IMR-90 (cell line): ENCODE results near the gene BFAR.
"Not testable (repeated sequence)": the region's sequence is repeated elsewhere in the genome, so short reads cannot be mapped to it uniquely, and the experiment has no call there.

Experiments
- BHLHE40 ChIP-seq: fragments of 150-350 bp; IDR thresholded peaks from 2 replicates; pipeline ENCODE4 v1.6.1; 2016; ENCODE audit warnings: mild to moderate bottlenecking, low read depth, low read length
- MXI1 ChIP-seq: IDR thresholded peaks from 2 replicates; pipeline ENCODE4 v1.6.1; 2012; ENCODE audit warnings: low read depth, mild to moderate bottlenecking, low read length, moderate library complexity, borderline replicate concordance
- POLR2A ChIP-seq: IDR thresholded peaks from 2 replicates; pipeline ENCODE4 v1.6.1; 2012; ENCODE audit warnings: mild to moderate bottlenecking, low read depth, low read length
- RAD21 ChIP-seq: IDR thresholded peaks from 2 replicates; pipeline ENCODE4 v1.6.1; 2012; ENCODE audit warnings: low read length, improper control_type of control experiment
- RCOR1 ChIP-seq: IDR thresholded peaks from 2 replicates; pipeline ENCODE4 v1.6.1; 2012; ENCODE audit warnings: mild to moderate bottlenecking, low read length, improper control_type of control experiment; ENCODE audit not compliant: insufficient replicate concordance
- SMC3 ChIP-seq: fragments of 150-350 bp; IDR thresholded peaks from 2 replicates; pipeline ENCODE4 v1.6.1; 2016; ENCODE audit warnings: low read depth, mild to moderate bottlenecking, antibody characterized with exemption, low read length, moderate library complexity
- TF ChIP-seq, protein P1 (sequence below): conservative IDR thresholded peaks from 2 replicates; pipeline ENCODE4 v1.5.1; 2012; ENCODE audit warnings: mild to moderate bottlenecking, low read depth, low read length, improper control_type of control experiment
- TF ChIP-seq, protein P2 (sequence below): fragments of 150-350 bp; IDR thresholded peaks from 2 replicates; pipeline ENCODE4 v1.6.1; 2016; ENCODE audit warnings: low read depth, mild to moderate bottlenecking, low read length, moderate library complexity, borderline replicate concordance

DNA sequence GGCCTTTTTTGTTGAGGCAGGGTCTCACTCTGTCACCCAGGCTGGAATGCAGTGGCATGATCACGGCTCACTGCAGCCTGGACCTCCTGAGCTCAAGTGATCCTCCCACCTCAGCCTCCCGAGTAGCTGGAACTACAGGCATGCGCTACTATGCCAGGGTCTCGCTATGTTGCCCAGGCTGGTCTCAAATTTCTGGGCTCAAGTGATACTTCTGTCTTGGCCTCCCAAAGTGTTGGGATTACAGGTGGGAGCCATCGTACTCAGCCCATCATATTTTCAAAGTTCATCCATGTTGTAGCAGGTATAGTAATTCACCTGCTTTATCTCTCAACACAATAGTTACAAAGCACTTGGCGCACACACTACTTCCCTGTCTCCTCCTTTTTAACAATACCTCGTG lies 47.6 kb downstream of the BFAR start:
- TF ChIP-seq, protein P1, sequence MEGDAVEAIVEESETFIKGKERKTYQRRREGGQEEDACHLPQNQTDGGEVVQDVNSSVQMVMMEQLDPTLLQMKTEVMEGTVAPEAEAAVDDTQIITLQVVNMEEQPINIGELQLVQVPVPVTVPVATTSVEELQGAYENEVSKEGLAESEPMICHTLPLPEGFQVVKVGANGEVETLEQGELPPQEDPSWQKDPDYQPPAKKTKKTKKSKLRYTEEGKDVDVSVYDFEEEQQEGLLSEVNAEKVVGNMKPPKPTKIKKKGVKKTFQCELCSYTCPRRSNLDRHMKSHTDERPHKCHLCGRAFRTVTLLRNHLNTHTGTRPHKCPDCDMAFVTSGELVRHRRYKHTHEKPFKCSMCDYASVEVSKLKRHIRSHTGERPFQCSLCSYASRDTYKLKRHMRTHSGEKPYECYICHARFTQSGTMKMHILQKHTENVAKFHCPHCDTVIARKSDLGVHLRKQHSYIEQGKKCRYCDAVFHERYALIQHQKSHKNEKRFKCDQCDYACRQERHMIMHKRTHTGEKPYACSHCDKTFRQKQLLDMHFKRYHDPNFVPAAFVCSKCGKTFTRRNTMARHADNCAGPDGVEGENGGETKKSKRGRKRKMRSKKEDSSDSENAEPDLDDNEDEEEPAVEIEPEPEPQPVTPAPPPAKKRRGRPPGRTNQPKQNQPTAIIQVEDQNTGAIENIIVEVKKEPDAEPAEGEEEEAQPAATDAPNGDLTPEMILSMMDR: not testable (repeated sequence)
- TF ChIP-seq SMC3, POLR2A, BHLHE40, MXI1, RAD21, RCOR1: not testable (repeated sequence)
- TF ChIP-seq, protein P2, sequence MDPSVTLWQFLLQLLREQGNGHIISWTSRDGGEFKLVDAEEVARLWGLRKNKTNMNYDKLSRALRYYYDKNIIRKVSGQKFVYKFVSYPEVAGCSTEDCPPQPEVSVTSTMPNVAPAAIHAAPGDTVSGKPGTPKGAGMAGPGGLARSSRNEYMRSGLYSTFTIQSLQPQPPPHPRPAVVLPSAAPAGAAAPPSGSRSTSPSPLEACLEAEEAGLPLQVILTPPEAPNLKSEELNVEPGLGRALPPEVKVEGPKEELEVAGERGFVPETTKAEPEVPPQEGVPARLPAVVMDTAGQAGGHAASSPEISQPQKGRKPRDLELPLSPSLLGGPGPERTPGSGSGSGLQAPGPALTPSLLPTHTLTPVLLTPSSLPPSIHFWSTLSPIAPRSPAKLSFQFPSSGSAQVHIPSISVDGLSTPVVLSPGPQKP: not testable (repeated sequence)
